HCT116 (cell line): ENCODE results near the gene NEXMIF.

Experiments used
- CEBPB ChIP-seq: IDR thresholded peaks from 2 replicates; pipeline ENCODE4 v1.6.1; 2012; ENCODE audit warnings: low read depth
- CTCF ChIP-seq, 3 experiments: fragments of 200-600 bp in 1 of 3; sonication (generic) in 1 of 3; IDR thresholded peaks in 2 of 3; conservative IDR thresholded peaks in 1 of 3; 2 replicates each; pipeline ENCODE4 v1.5.1; 2012 to 2017; ENCODE audit warnings: low read depth in 2 of 3, low read length in 2 of 3, antibody characterized with exemption in 1 of 3, borderline replicate concordance in 1 of 3, control low read depth in 1 of 3, mild to moderate bottlenecking in 1 of 3, mixed read lengths in 1 of 3, mixed run types in 1 of 3, moderate library complexity in 1 of 3; ENCODE audit not compliant: insufficient read depth in 1 of 3
- ELF1 ChIP-seq: IDR thresholded peaks from 2 replicates; pipeline ENCODE4 v1.6.1; 2012; ENCODE audit warnings: low read depth, borderline replicate concordance
- POLR2A ChIP-seq: IDR thresholded peaks from 2 replicates; pipeline ENCODE4 v1.7.0; 2011; ENCODE audit warnings: borderline replicate concordance; ENCODE audit not compliant: insufficient read depth, insufficient read length; ENCODE audit errors: extremely low read depth
- SIN3A ChIP-seq: IDR thresholded peaks from 2 replicates; pipeline ENCODE4 v1.6.1; 2012; ENCODE audit warnings: low read depth

GRCh38 chrX:74853255-74853654 is 72.0 kb downstream of the NEXMIF start:
- TF ChIP-seq CTCF (IDR thresholded peaks at IDR 0.05 in 2 of 3, conservative IDR thresholded peaks at IDR 0.05 in 1 of 3; ENCODE audit: borderline replicate concordance in 1 of 3, insufficient read depth in 1 of 3, low read depth in 2 of 3, low read length in 2 of 3) (no peak), ELF1 (no peak), CEBPB (no peak), POLR2A (no peak), SIN3A (no peak)
